NB4 (cell line): ENCODE data around the gene IL1RL2.

Experiments used
- CTCF ChIP-seq: IDR thresholded peaks from one replicate; pipeline ENCODE4 v1.5.1; 2012; ENCODE audit warnings: low read depth, low read length
- POLR2A ChIP-seq: IDR thresholded peaks from 2 replicates; pipeline ENCODE4 v1.6.1; 2011; ENCODE audit warnings: mild to moderate bottlenecking; ENCODE audit not compliant: insufficient read length; ENCODE audit errors: extremely low read depth

DNA sequence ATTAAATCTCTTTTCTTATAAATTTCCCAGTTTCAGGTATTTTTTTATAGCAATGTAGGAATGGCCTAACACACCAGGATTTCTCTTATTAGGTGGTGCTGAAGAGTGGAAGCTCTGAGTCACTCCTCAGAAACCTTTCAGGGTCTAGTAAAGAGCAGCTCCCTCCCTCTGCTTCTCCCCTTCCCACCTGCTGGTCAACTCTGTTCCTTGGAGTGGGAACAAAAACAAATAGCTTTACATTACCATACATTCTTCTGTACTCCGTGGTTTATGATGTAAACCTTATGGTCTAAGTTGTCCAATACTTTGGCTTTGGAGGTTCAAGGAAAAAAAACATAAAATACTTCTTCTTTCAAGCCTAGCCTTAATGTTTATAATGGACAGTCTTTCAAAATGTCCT, 47.0 kb upstream of the IL1RL2 start:
- TF ChIP-seq POLR2A (no peak), CTCF (no peak)
